ENCODE results near the gene COG6. TPM values are rescaled to one million over a fixed set of nuclear protein-coding genes. Genes with fewer than 3 reads are reported as not detected.

COG6 gene
- polyA plus RNA-seq, 1 of the 3 experiments (the other 2 are of a cell fraction) = 13.1 TPM

GRCh38 chr13:39783051-39783450, 127.6 kb downstream of the COG6 start:
- Histone ChIP-seq H2AFZ (ENCODE audit: low read depth) (no peak overlapping the region), H4K20me1 (ENCODE audit: insufficient read depth) (no peaks in the 10 kb centered on the region), H3K4me1 (ENCODE audit: control insufficient read depth in 1 of 2, insufficient read depth in 2 of 2, low read depth in 1 of 2, low read length in 1 of 2) (peaks cover 4 to 20% of the 10 kb centered on the region in 2 experiments; a peak in 3 of 4 replicates), H3F3A (replicated peaks; ENCODE audit: insufficient read depth) (peaks cover 20% of the 10 kb centered on the region), H3K9ac (no peak overlapping the region), H3K27ac (ENCODE audit: low read depth in 2 of 2, low read length in 1 of 2) (no peak overlapping the region), H3K36me3 (replicated peaks in 1 of 2; ENCODE audit: control insufficient read depth in 1 of 2, insufficient read depth in 2 of 2, low read length in 1 of 2) (no peaks in the 10 kb centered on the region), H3K27me3 (ENCODE audit: insufficient read depth) (no peaks in the 10 kb centered on the region), H3K79me2 (ENCODE audit: insufficient read depth) (no peaks in the 10 kb centered on the region), H3K4me3 (ENCODE audit: low read depth in 2 of 2, low read length in 1 of 2) (no peak overlapping the region), H3K9me3 (0 out of 2 replicates have a peak, but pooled peaks cover 3% of the 10 kb centered on the region), H3K4me2 (no peak overlapping the region), H3K9me2 (no peaks in the 10 kb centered on the region)
- TF ChIP-seq GATA2 (CRISPR knock-in tag; IDR thresholded peaks at IDR 0.05) = no peak
- TF ChIP-seq MEF2A (IDR thresholded peaks at IDR 0.05; ENCODE audit: borderline replicate concordance, low read depth) = no peak
- TF ChIP-seq NRF1 (IDR thresholded peaks at IDR 0.05; ENCODE audit: low read depth, low read length) = no peak
- TF ChIP-seq ELF1 (IDR thresholded peaks at IDR 0.05) = no peak
- TF ChIP-seq RXRA (IDR thresholded peaks at IDR 0.05; ENCODE audit: borderline replicate concordance, low read depth) = no peak
- TF ChIP-seq USF2 (IDR thresholded peaks at IDR 0.05; ENCODE audit: borderline replicate concordance, low read depth, low read length) = no peak
- peak; percentile 61 for TF ChIP-seq RAD21 (IDR thresholded peaks at IDR 0.05; ENCODE audit: low read length)
- peak; percentile 55 for TF ChIP-seq CTCF (IDR thresholded peaks at IDR 0.05)
- no peak for TF ChIP-seq EZH2phosphoT487 (IDR thresholded peaks at IDR 0.05; ENCODE audit: borderline replicate concordance, low read depth)
- no peak for TF ChIP-seq TAF1 (IDR thresholded peaks at IDR 0.05; ENCODE audit: borderline replicate concordance, low read depth, low read length)
- TF ChIP-seq CHD2 (IDR thresholded peaks at IDR 0.05; ENCODE audit: low read length, partially characterized antibody) = no peak
- peak; percentile 26; the same call in 1 of the 2 replicates for TF ChIP-seq SMC3 (IDR thresholded peaks at IDR 0.05; ENCODE audit: low read depth, low read length)
- ChIA-PET POLR2A (no interaction called here), CTCF (interaction anchor here (0.6 to 2.7 kb wide), 14 partner anchors 13 to 994 kb away, joined by 3 to 28 read pairs (median 4); no protein-coding TSS in a partner anchor)
- WGBS (ENCODE audit: low lambda C conversion rate) = 32% methylated on average over 1 of the region's 1 CpG
- DNase-seq = no peak

GRCh38 chr13:39784347-39784746, 128.9 kb downstream of the COG6 start:
- WGBS (ENCODE audit: low lambda C conversion rate) = 100% methylated on average over 1 of the region's 1 CpG
- H4K20me1 ChIP-seq (ENCODE audit: insufficient read depth) = no peaks in the 10 kb centered on the region
- no peak overlapping the region for H3K9ac ChIP-seq
- H3K9me2 ChIP-seq = no peaks in the 10 kb centered on the region
- no peaks in the 10 kb centered on the region for H3K79me2 ChIP-seq (ENCODE audit: insufficient read depth)
- no peak overlapping the region for H3K27ac ChIP-seq (ENCODE audit: low read depth in 2 of 2, low read length in 1 of 2)
- no peak for DNase-seq
- POLR2A ChIA-PET = no interaction called here
- CTCF ChIA-PET = interaction anchor here (1.1 to 2.7 kb wide), 7 partner anchors 11 to 993 kb away, joined by 3 to 28 read pairs (median 5); no protein-coding TSS in a partner anchor
- no peaks in the 10 kb centered on the region for H3K36me3 ChIP-seq (replicated peaks in 1 of 2; ENCODE audit: control insufficient read depth in 1 of 2, insufficient read depth in 2 of 2, low read length in 1 of 2)
- peaks cover 7% of the 10 kb centered on the region for H3F3A ChIP-seq (replicated peaks; ENCODE audit: insufficient read depth)
- no peaks in the 10 kb centered on the region; the same call in 1 of the 2 replicates for H3K9me3 ChIP-seq
- no peak overlapping the region for H3K4me3 ChIP-seq (ENCODE audit: low read depth in 2 of 2, low read length in 1 of 2)
- H3K4me1 ChIP-seq (ENCODE audit: control insufficient read depth in 1 of 2, insufficient read depth in 2 of 2, low read depth in 1 of 2, low read length in 1 of 2) = peaks cover 3 to 13% of the 10 kb centered on the region in 2 experiments; a peak in 3 of 4 replicates
- H2AFZ ChIP-seq (ENCODE audit: low read depth) = no peak overlapping the region
- no peaks in the 10 kb centered on the region for H3K27me3 ChIP-seq (ENCODE audit: insufficient read depth)
- H3K4me2 ChIP-seq = no peak overlapping the region
- TF ChIP-seq PBX3 (IDR thresholded peaks at IDR 0.05) = no peak
- no peak for TF ChIP-seq IRF3 (IDR thresholded peaks at IDR 0.05; ENCODE audit: low read depth, low read length)
- TF ChIP-seq MXI1 (IDR thresholded peaks at IDR 0.05; ENCODE audit: low read depth, low read length) = no peak
- no peak for TF ChIP-seq YY1 (IDR thresholded peaks at IDR 0.05; ENCODE audit: low read depth)
- no peak for TF ChIP-seq GABPA (IDR thresholded peaks at IDR 0.05; ENCODE audit: low read depth)
- TF ChIP-seq GATA2 (CRISPR knock-in tag; IDR thresholded peaks at IDR 0.05) = no peak
- TF ChIP-seq REST (IDR thresholded peaks at IDR 0.05; ENCODE audit: low read depth, low read length) = no peak
- TF ChIP-seq RCOR1 (IDR thresholded peaks at IDR 0.05; ENCODE audit: low read length) = no peak
- TF ChIP-seq SIN3A (IDR thresholded peaks at IDR 0.05; ENCODE audit: borderline replicate concordance, low read depth, low read length) = no peak
